Left lobe of liver (tissue), 2 donors: Measurements from ENCODE around the gene PHGDH. TPM values are rescaled to one million over a fixed set of nuclear protein-coding genes. Genes with fewer than 3 reads are reported as not detected.

Experiments
- ATAC-seq: fragments of 200-7000 bp; cut with Tn5 transposase; one replicate; pipeline ENCODE4 v1.9.1; 2020; ENCODE audit warnings: mild to moderate bottlenecking, moderate library complexity
- DNase-seq: peaks from one replicate; pipeline ENCODE4 v3.0.0-alpha.2; 2020; ENCODE audit warnings: low spot score
- total RNA-seq: library from RNA; stranded (reverse); gene quantifications from one replicate; pipeline ENCODE4 v1.2.1, GENCODE V29; 2021
- donor health status: DM: no; HTN: no; CAD: no; lungs with moderate emphysema.
- donor health status: DM: no; HTN: yes; CAD: no.

PHGDH gene
- total RNA-seq, 1 donor from 2014 or later, result 76.3 TPM

DNA sequence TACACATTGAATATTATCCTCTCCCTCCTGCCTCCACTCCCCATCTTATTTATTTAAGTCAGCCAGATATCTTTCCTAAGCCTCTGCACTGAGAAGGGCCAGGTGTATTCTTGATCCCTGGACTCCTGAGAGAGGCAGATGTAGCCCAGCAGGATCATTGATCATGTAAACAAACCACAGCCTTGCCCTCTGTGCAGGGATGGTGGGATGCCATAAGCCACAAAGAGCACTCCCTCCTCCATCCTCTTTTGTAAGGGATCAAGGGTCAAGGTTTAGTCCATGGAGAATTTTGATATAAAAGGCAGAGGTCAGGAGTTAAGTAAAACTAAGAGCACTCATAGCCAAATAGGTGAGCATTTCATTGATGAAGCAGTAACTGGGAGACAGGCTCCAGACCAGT lies 17.3 kb downstream of the PHGDH start:
- ATAC-seq, result peak; percentile 90

GRCh38 chr1:119731060-119731459 lies 19.3 kb downstream of the PHGDH start:
- no peak for ATAC-seq
- DNase-seq, result peak; percentile 18

More for the DNA sequence above, 17.3 kb downstream of the PHGDH start:
- DNase-seq, result peak; percentile 85

DNA sequence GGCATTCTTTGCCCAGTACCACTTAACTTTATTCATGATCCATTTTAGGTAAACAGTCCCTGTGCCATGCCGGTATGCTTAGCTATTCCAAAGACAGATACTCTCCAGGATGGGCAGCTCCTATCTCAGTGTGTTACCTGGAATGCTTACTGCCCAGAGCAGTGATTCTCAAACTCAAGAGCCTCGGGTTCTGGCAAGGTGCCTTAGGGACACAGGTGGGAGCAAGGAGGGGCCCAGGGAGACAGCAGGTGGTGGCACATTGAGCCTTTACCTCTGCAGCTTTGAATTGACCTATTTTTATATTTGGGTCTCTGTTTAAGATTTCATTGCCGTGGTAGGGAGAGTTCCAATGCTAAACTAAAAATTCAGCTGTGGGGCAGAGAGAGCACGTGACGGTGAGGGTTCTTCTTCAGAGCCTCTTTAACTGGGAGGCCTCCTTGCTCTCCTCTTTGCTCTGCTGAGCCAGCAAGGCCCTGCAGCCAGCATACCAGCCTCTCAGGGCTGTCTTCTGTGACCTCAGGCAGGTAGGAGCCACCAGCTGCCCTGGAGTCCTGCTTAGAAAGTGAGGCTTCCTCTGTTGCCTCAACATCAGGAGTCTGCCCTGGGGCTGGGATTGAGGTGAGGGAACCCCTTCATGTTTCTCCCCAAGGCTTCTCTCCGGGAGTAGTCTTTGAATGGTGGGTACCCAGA lies 20.2 kb downstream of the PHGDH start:
- ATAC-seq, result no peak

DNA sequence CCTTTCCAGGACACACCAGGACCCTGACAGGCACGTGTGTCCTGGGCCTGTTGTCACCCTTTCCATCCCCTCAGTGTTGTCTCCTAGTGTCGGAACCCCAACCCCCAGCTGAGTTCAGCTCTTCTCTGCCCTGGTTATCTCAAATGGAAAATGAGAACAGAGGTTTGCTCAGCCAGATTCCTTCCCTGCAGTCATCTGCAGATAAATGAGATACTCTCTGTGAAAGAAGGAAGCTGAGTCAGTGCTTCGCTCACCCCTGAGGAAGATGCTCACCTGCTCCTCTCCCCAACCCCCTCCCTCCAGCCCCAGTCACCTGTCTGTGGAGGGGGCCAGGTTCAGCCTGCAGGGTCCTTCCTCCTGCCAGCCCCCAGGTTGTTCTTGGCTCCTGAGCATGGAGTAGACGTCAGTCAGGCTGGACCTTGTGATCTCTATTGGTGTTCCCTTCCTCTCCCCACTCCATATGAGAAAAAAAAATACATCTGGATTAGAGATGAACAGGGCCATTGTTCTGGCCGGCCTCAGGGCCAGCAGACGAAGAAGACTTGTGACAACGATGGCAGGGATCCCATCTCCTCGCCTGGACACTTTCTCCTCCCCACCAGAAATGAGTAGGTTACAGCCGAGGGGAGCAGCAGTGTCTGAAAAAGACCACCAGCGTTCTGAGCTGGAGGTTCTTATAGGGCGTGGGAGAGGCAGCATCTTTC lies 20.9 kb downstream of the PHGDH start:
- DNase-seq, result peak; percentile 34
- ATAC-seq, result no peak

More for the DNA sequence above, 20.2 kb downstream of the PHGDH start:
- DNase-seq, result peak; percentile 40

DNA sequence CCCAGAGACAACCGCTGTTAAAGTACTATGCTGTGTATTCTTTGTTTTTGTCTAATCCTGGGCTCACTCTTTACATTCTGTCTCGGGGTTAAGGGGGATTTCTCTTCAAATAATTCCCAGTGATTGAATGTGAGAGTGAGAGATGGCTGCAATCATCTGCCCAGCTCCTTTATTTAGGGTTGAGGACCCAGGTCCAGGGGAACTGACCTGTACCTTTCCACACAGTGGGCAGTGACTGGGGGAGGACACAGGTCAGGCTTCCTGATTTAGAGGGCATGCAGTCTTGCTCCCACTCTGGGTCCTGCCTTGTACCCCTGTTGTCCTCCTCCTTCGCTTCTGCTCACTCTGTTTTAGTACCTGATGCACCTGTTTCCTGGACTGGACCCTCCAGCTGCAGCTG lies 22.0 kb downstream of the PHGDH start:
- ATAC-seq (no peak), DNase-seq (no peak)

DNA sequence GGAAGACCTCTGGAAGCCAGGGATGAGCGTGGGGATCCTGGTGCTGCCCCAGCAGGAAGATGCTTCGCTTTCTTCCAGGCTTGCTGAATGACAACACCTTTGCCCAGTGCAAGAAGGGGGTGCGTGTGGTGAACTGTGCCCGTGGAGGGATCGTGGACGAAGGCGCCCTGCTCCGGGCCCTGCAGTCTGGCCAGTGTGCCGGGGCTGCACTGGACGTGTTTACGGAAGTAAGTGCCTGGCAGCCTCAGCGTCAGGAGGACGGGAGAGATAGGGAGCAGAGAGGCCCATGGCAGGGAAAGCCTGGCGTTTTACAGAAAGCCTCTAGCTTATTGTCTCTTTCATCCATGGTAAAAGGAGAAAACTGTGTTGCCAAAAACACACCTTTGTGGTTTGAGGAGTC lies 23.5 kb downstream of the PHGDH start:
- ATAC-seq (peak; percentile 13), DNase-seq (no peak)

GRCh38 chr1:119736649-119737039 lies 24.9 kb downstream of the PHGDH start:
- DNase-seq (no peak), ATAC-seq (no peak)

DNA sequence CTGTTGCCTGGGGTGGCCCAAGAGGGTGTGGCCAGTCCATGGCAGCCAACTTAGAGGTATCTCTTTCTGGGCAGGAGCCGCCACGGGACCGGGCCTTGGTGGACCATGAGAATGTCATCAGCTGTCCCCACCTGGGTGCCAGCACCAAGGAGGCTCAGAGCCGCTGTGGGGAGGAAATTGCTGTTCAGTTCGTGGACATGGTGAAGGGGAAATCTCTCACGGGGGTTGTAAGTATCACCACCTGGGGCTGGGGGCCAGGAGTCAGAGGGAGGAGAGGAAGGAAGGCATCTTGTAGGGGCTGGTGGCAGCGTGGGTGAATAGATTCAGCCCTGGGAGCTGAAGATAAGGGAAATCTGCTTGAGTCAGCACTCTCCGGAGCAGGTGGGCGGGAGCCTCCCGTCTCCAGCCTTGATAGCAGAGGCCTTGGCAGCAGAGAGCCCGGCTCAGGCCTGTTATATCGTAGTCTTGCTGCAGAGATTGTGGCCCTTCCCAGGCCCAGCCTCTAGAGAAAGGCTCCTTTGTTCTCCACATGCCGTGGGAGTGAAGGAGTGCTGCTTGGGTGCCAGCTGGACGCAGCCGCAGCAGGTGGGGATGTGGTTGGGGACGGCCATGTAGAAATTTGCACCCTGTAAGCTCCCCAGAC lies 25.4 kb downstream of the PHGDH start:
- ATAC-seq (peak; percentile 28), DNase-seq (no peak)

- DNase-seq (no peak), ATAC-seq (no peak)
These were observed 26.5 kb downstream of the PHGDH start for GRCh38 chr1:119738100-119738720.

DNA sequence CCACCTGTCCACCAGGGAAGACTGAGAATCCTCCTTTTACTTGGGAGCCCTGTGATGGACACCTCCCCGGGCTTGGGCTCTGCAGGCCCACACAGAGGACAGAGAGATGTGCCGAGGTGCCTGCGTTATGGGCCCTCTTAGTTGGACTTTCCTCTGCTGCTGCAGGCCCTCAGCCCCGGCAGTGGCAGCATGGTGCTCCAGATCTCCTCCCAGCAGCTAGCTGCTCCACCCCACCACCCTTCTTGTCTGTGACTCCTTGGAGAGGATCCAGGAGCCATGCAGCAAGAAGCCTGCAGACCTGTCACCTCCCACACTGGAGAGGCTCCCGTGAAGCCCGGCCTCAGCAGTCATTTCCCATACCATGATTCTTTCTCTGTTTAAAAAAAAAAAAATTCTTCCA lies 27.4 kb downstream of the PHGDH start:
- DNase-seq (no peak), ATAC-seq (no peak)

DNA sequence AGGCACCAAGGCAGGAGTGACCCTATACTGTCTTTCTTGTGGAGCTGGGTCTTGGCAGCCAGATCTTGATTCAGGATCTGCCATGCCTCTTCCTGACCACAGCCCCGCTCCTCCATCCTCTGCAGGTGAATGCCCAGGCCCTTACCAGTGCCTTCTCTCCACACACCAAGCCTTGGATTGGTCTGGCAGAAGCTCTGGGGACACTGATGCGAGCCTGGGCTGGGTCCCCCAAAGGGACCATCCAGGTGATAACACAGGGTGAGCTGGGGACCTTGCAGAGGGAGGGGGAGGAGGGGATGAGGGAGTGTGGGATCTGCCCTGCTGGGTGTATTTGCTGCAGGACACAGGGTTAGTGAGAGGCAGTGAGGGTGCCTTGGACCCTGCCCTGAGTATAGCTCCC lies 28.5 kb downstream of the PHGDH start:
- no peak for DNase-seq

DNA sequence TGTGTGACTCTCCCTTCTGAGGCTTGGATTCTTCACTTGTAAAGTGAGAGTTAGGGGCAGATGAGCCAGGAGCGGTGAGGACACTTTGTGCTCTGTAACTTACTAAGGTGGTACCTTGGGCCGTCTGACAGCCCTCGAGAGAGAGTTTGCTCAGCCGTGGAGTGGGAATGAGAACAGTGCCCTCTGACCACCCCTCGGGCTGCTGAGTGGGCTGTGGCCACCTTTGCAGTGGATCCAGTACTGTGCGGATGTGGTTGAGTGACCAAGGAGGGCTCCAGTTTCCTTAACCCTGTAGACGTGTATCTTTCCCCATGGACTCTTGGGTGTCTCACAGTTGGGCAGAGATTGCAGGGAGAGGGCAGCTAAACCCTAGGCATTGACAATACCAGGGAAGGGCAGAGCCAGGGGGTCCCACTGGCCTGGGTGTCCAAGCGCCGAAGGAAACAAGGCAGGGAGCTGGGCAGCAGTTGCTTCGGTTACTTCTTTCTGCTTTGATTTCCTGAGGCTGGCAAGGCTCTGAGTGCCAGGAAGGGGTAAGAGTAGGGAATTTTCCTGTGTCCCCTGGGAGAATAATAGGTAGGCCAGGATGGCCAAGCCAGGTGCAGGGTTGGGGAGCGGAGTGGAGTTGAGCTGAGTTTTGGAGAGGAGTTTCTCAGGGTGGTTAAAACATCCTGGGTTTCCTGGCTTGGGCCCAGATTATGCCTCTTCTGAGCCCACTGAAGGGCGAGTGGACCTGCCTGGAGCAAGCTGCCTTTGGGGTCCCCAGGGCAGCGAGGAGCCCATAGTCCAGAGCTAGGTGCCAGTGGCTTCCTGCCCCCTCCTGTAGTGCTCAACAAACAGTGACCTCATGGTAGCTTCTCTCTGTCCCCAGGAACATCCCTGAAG lies 29.4 kb downstream of the PHGDH start:
- DNase-seq, result peak; percentile 35

More for the DNA sequence above, 28.5 kb downstream of the PHGDH start:
- no peak for ATAC-seq

DNA sequence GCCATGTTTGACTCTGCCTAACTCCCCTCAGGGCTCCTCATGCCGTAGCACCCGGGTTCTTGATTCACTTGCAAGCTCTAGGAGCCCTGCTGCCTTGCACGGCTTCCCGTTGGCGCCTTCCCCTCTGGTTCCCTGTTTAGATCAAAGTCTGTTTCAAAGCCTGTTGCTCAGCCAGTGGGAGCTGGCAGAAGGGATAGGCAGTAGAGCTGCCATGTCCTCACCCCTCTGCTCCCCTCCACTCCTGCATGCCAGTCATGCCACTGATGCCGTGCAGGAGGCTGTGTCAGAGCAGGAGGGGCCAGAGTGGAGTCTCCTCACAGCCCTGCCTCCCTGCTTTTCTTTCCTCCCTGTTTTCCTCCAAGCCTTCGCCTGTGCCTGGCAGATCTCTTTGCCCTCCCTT lies 30.5 kb downstream of the PHGDH start:
- ATAC-seq (peak; percentile 58), DNase-seq (peak; percentile 60)

More for the DNA sequence above, 29.4 kb downstream of the PHGDH start:
- ATAC-seq, result no peak

- ATAC-seq (no peak), DNase-seq (no peak)
These were observed 30.9 kb downstream of the PHGDH start for GRCh38 chr1:119742677-119743076.

GRCh38 chr1:119743308-119743707 lies 31.6 kb downstream of the PHGDH start:
- no peak for DNase-seq
- ATAC-seq, result peak; percentile 1

DNA sequence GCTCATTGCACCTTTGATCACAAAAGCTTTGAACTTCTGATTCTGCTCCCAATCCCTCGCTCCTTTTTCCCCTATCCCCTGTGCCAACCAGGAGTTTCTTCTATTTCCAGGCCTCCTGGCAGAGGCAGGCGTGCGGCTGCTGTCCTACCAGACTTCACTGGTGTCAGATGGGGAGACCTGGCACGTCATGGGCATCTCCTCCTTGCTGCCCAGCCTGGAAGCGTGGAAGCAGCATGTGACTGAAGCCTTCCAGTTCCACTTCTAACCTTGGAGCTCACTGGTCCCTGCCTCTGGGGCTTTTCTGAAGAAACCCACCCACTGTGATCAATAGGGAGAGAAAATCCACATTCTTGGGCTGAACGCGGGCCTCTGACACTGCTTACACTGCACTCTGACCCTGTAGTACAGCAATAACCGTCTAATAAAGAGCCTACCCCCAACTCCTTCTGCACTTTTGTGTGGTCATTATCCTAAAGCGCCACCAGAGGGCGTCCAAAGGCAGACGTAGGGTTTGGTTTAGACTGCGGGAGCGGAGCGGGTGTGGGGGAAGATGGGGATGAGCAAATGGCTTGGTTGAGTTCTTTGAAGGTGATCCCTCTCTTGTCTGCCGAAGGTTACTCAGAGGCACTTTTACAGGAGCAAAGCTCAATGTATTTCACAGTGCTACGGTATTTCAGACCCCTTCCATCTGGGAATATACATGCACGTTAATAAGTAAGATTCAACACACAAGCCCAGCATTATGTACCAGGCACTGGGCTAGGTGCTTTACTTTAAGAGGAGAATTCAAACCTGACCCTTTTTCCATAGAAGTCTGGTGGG lies 32.3 kb downstream of the PHGDH start:
- ATAC-seq, result peak; percentile 71
- DNase-seq, result peak; percentile 75

DNA sequence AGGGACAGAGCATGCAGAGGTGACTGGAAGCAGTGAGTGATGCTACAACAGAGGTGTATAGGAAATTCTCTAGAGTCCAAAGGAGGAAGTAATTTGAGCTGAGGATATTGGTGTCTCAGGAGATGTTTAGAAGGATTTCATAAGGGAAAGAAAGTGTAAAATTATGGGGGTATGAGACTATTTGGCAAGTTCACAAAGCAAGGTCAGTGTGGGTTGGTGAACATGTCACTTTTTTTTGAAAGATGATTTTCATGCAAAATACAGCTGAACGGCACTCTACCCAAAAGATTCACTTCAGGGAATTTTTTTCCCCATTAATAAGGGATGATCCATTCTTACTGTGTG lies 32.8 kb downstream of the PHGDH start:
- no peak for DNase-seq
- no peak for ATAC-seq

DNA sequence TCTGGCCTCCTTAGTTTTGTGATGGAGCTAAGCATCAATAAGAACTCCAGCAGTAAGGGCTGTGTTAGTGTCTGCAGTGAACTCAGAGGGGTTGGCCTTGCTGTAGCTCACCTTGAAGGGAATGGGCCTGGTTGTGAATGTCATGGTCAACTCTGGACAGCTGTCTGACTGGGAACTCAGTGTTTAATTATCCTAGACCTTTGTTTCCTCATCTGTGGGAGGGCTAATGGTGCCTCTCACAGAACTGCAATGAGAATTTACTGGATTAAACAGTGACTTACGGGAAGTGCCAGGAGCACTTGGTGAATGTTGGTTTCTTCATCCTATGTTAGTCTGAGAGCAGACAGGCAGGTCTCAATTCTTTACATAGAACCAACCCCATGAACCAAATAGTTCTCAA lies 33.3 kb downstream of the PHGDH start:
- DNase-seq (no peak), ATAC-seq (peak; percentile 3)

DNA sequence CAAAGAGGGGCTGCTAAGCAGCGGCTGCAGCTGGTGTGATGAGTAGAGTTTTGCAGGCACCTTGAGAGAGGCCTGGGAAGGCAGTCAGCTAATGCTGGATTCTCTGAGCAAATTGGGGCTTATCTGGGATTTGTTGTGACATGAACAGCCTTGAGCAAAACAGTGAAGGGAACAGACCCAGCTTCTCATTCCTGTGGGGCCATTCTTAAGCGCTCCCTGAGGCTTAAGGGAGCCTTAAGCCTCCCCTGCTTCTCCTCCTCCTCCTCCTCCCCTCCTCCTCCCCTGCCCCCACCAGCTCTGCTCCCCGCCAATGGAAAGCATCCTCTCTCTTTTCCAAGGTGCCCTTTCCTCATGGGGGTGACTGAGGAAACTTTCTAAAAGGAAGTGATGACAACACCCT lies 35.7 kb downstream of the PHGDH start:
- DNase-seq (no peak), ATAC-seq (no peak)

- no peak for ATAC-seq
- DNase-seq, result peak; percentile 35
These were observed 36.3 kb downstream of the PHGDH start for GRCh38 chr1:119748040-119748439.
